Measurements from ENCODE around the gene ANKRD22.
"Not testable (repeated sequence)": the region's sequence is repeated elsewhere in the genome, so short reads cannot be mapped to it uniquely, and the experiment has no call there.

The ANKRD22 gene

GRCh38 chr10:88889559-88890337 lies 38.1 kb upstream of the ANKRD22 start:
- no peaks in the 10 kb centered on the region for H3K36me3 ChIP-seq (ENCODE audit: insufficient read depth, low read length)
- no peak overlapping the region for H2AFZ ChIP-seq (ENCODE audit: low read length, unreplicated experiment)
- H3K27me3 ChIP-seq (ENCODE audit: insufficient read depth, low read length), result no peaks in the 10 kb centered on the region
- peaks cover 66% of the 10 kb centered on the region for H3K79me2 ChIP-seq (ENCODE audit: control insufficient read depth, insufficient read depth, low read length, unreplicated experiment)
- H3K27ac ChIP-seq (ENCODE audit: low read depth, low read length), result no peak overlapping the region
- H3K4me3 ChIP-seq (ENCODE audit: low read depth, low read length), result no peak overlapping the region
- peaks cover 59% of the 10 kb centered on the region for H3K4me1 ChIP-seq (ENCODE audit: control insufficient read depth, insufficient read depth, low read length, unreplicated experiment)

GRCh38 chr10:88888810-88889445 lies 37.3 kb upstream of the ANKRD22 start:
- Histone ChIP-seq H3K27ac (ENCODE audit: low read depth, low read length) (no peak overlapping the region), H3K79me2 (ENCODE audit: control insufficient read depth, insufficient read depth, low read length, unreplicated experiment) (peaks cover 73% of the 10 kb centered on the region), H3K27me3 (ENCODE audit: insufficient read depth, low read length) (no peaks in the 10 kb centered on the region), H3K36me3 (ENCODE audit: insufficient read depth, low read length) (no peaks in the 10 kb centered on the region), H2AFZ (ENCODE audit: low read length, unreplicated experiment) (no peak overlapping the region), H3K4me1 (ENCODE audit: control insufficient read depth, insufficient read depth, low read length, unreplicated experiment) (peaks cover 64% of the 10 kb centered on the region), H3K4me3 (ENCODE audit: low read depth, low read length) (no peak overlapping the region)

GRCh38 chr10:88886557-88886956 lies 34.9 kb upstream of the ANKRD22 start:
- H3K79me2 ChIP-seq (ENCODE audit: control insufficient read depth, insufficient read depth, low read length, unreplicated experiment), result peaks cover 77% of the 10 kb centered on the region
- H3K27me3 ChIP-seq (ENCODE audit: insufficient read depth, low read length), result no peaks in the 10 kb centered on the region
- no peak overlapping the region for H2AFZ ChIP-seq (ENCODE audit: low read length, unreplicated experiment)
- no peak overlapping the region for H3K4me3 ChIP-seq (ENCODE audit: low read depth, low read length)
- peaks cover 4% of the 10 kb centered on the region; the same call in 1 of the 2 replicates for H3K36me3 ChIP-seq (ENCODE audit: insufficient read depth, low read length)
- H3K27ac ChIP-seq (ENCODE audit: low read depth, low read length), result no peak overlapping the region
- peaks cover 65% of the 10 kb centered on the region for H3K4me1 ChIP-seq (ENCODE audit: control insufficient read depth, insufficient read depth, low read length, unreplicated experiment)

- Histone ChIP-seq H3K36me3 (ENCODE audit: insufficient read depth, low read length) (peaks cover 4% of the 10 kb centered on the region; the same call in 1 of the 2 replicates), H2AFZ (ENCODE audit: low read length, unreplicated experiment) (no peak overlapping the region), H3K4me1 (ENCODE audit: control insufficient read depth, insufficient read depth, low read length, unreplicated experiment) (peaks cover 45% of the 10 kb centered on the region), H3K27me3 (ENCODE audit: insufficient read depth, low read length) (no peaks in the 10 kb centered on the region), H3K79me2 (ENCODE audit: control insufficient read depth, insufficient read depth, low read length, unreplicated experiment) (peaks cover 62% of the 10 kb centered on the region), H3K27ac (ENCODE audit: low read depth, low read length) (peak overlapping the region; percentile 95), H3K4me3 (ENCODE audit: low read depth, low read length) (peak overlapping the region; percentile 64)
Measured at GRCh38 chr10:88883448-88883809, 31.8 kb upstream of the ANKRD22 start.

GRCh38 chr10:88882646-88883447 lies 31.2 kb upstream of the ANKRD22 start:
- not testable (repeated sequence) for H3K36me3 ChIP-seq (ENCODE audit: insufficient read depth, low read length); H2AFZ ChIP-seq (ENCODE audit: low read length, unreplicated experiment); H3K27me3 ChIP-seq (ENCODE audit: insufficient read depth, low read length)
- H3K4me1 ChIP-seq (ENCODE audit: control insufficient read depth, insufficient read depth, low read length, unreplicated experiment), result peaks cover 45% of the 10 kb centered on the region
- H3K79me2 ChIP-seq (ENCODE audit: control insufficient read depth, insufficient read depth, low read length, unreplicated experiment), result peaks cover 56% of the 10 kb centered on the region
- peak overlapping the region; percentile 81 for H3K4me3 ChIP-seq (ENCODE audit: low read depth, low read length)
- peak overlapping the region; percentile 95 for H3K27ac ChIP-seq (ENCODE audit: low read depth, low read length)

- Histone ChIP-seq H3K27me3 (ENCODE audit: insufficient read depth, low read length) (no peaks in the 10 kb centered on the region), H2AFZ (ENCODE audit: low read length, unreplicated experiment) (no peak overlapping the region), H3K4me1 (ENCODE audit: control insufficient read depth, insufficient read depth, low read length, unreplicated experiment) (peaks cover 45% of the 10 kb centered on the region), H3K79me2 (ENCODE audit: control insufficient read depth, insufficient read depth, low read length, unreplicated experiment) (peaks cover 50% of the 10 kb centered on the region), H3K4me3 (ENCODE audit: low read depth, low read length) (peak overlapping the region; percentile 81), H3K36me3 (ENCODE audit: insufficient read depth, low read length) (peaks cover 4% of the 10 kb centered on the region; the same call in 1 of the 2 replicates), H3K27ac (ENCODE audit: low read depth, low read length) (peak overlapping the region; percentile 95)
Measured at GRCh38 chr10:88881922-88882645, 30.4 kb upstream of the ANKRD22 start.

- Histone ChIP-seq H3K79me2 (ENCODE audit: control insufficient read depth, insufficient read depth, low read length, unreplicated experiment) (peaks cover 43% of the 10 kb centered on the region), H3K4me3 (ENCODE audit: low read depth, low read length) (peak overlapping the region; percentile 81), H3K4me1 (ENCODE audit: control insufficient read depth, insufficient read depth, low read length, unreplicated experiment) (peaks cover 38% of the 10 kb centered on the region)
Measured at GRCh38 chr10:88881320-88881719, 29.7 kb upstream of the ANKRD22 start.

GRCh38 chr10:88880282-88881076 lies 28.8 kb upstream of the ANKRD22 start:
- peaks cover 36% of the 10 kb centered on the region for H3K79me2 ChIP-seq (ENCODE audit: control insufficient read depth, insufficient read depth, low read length, unreplicated experiment)
- H3K36me3 ChIP-seq (ENCODE audit: insufficient read depth, low read length), result peaks cover 4% of the 10 kb centered on the region; the same call in 1 of the 2 replicates
- H2AFZ ChIP-seq (ENCODE audit: low read length, unreplicated experiment), result peak overlapping the region; percentile 81
- peaks cover 33% of the 10 kb centered on the region for H3K4me1 ChIP-seq (ENCODE audit: control insufficient read depth, insufficient read depth, low read length, unreplicated experiment)
- peak overlapping the region; percentile 95 for H3K27ac ChIP-seq (ENCODE audit: low read depth, low read length)
- H3K27me3 ChIP-seq (ENCODE audit: insufficient read depth, low read length), result no peaks in the 10 kb centered on the region
- peak overlapping the region; percentile 81 for H3K4me3 ChIP-seq (ENCODE audit: low read depth, low read length)

More at GRCh38 chr10:88881320-88881719, 29.7 kb upstream of the ANKRD22 start:
- Histone ChIP-seq H3K36me3 (ENCODE audit: insufficient read depth, low read length) (peaks cover 4% of the 10 kb centered on the region; the same call in 1 of the 2 replicates), H3K27ac (ENCODE audit: low read depth, low read length) (peak overlapping the region; percentile 95), H2AFZ (ENCODE audit: low read length, unreplicated experiment) (peak overlapping the region; percentile 24), H3K27me3 (ENCODE audit: insufficient read depth, low read length) (no peaks in the 10 kb centered on the region)

- H3K4me3 ChIP-seq (ENCODE audit: low read depth, low read length), result peak within 1 kb of the TSS; percentile 81
- peak within 1 kb of the TSS; percentile 81 for H2AFZ ChIP-seq (ENCODE audit: low read length, unreplicated experiment)
- peaks cover 28% of the 10 kb centered on the region for H3K79me2 ChIP-seq (ENCODE audit: control insufficient read depth, insufficient read depth, low read length, unreplicated experiment)
- H3K27ac ChIP-seq (ENCODE audit: low read depth, low read length), result peak within 1 kb of the TSS; percentile 95
- peaks cover 4% of the 10 kb centered on the region; the same call in 1 of the 2 replicates for H3K36me3 ChIP-seq (ENCODE audit: insufficient read depth, low read length)
- peaks cover 29% of the 10 kb centered on the region for H3K4me1 ChIP-seq (ENCODE audit: control insufficient read depth, insufficient read depth, low read length, unreplicated experiment)
- H3K27me3 ChIP-seq (ENCODE audit: insufficient read depth, low read length), result no peaks in the 10 kb centered on the region
Measured at GRCh38 chr10:88879534-88880281, 28.1 kb upstream of the ANKRD22 start, which contains the start of gene STAMBPL1. Gene STAMBPL1, plus strand, starts transcription at chr10:88880245. Its CDS starts 21,464 bp downstream, at chr10:88901709.
